MCF 10A (cell line): ENCODE results near the gene MYO9B. TPM values are rescaled to one million over a fixed set of nuclear protein-coding genes. Genes with fewer than 3 reads are reported as not detected.
A peak's percentile ranks its signal among the peaks of the same experiment; 100 is the strongest.

Source experiments
- BruUV-seq: library from RNA; stranded (reverse); fragments of 400-500 nt; replicated peaks from 2 replicates; lab custom pipeline; 2021; lab: Mats Ljungman, UMichigan
- CTCF ChIA-PET: fragments of 300-600 bp; sonication (Branson Sonifier 250); formaldehyde crosslinking; extraction: SDS; loops from one replicate; lab custom pipeline; 2021; ENCODE audit warnings: antibody characterized with exemption, inconsistent platforms; lab: Yijun Ruan, JAX
- POLR2A ChIA-PET: fragments of 300-600, 350-650 bp; sonication (Branson Sonifier 250); formaldehyde crosslinking; extraction: SDS; loops from one replicate; lab custom pipeline; 2020; ENCODE audit warnings: antibody characterized with exemption, inconsistent platforms; lab: Yijun Ruan, JAX
- DNase-seq: peaks from one replicate; pipeline ENCODE4 v3.0.0-alpha.2; 2018; ENCODE audit not compliant: unreplicated experiment
- H3K27ac Mint-ChIP-seq: one replicate; pipeline ENCODE4 v1.8.0; 2022; ENCODE audit warnings: mild to moderate bottlenecking, low read depth, mixed read lengths; ENCODE audit not compliant: unreplicated experiment
- H3K27me3 Mint-ChIP-seq: one replicate; pipeline ENCODE4 v1.8.0; 2022; ENCODE audit warnings: mixed read lengths; ENCODE audit not compliant: insufficient read depth, unreplicated experiment
- H3K36me3 Mint-ChIP-seq: one replicate; pipeline ENCODE4 v1.8.0; 2022; ENCODE audit warnings: mild to moderate bottlenecking, moderate library complexity, mixed read lengths; ENCODE audit not compliant: insufficient read depth, unreplicated experiment
- H3K4me1 Mint-ChIP-seq: one replicate; pipeline ENCODE4 v1.8.0; 2022; ENCODE audit warnings: mixed read lengths; ENCODE audit not compliant: insufficient read depth, unreplicated experiment
- H3K4me3 Mint-ChIP-seq: one replicate; pipeline ENCODE4 v1.8.0; 2022; ENCODE audit warnings: mild to moderate bottlenecking, moderate library complexity, mixed read lengths; ENCODE audit not compliant: unreplicated experiment
- H3K9me3 Mint-ChIP-seq: one replicate; pipeline ENCODE4 v1.8.0; 2022; ENCODE audit warnings: mixed read lengths; ENCODE audit not compliant: unreplicated experiment
- CTCF ChIP-seq: fragments of 200-600 bp; IDR thresholded peaks from one replicate; pipeline ENCODE4 v1.8.0; 2022; ENCODE audit warnings: antibody characterized with exemption, mild to moderate bottlenecking; ENCODE audit not compliant: unreplicated experiment
- intact Hi-C: fragments of 100-400 bp; cut with micrococcal nuclease; formaldehyde crosslinking; loops from 2 replicates; pipeline ENCODE4 v1.14.1; 2022
- total RNA-seq: library from RNA; stranded (reverse); gene quantifications from 2 replicates; pipeline ENCODE4 v1.2.3, GENCODE V29; 2022

MYO9B gene
- total RNA-seq, 1 experiment from 2014 or later = 43.5 TPM

DNA sequence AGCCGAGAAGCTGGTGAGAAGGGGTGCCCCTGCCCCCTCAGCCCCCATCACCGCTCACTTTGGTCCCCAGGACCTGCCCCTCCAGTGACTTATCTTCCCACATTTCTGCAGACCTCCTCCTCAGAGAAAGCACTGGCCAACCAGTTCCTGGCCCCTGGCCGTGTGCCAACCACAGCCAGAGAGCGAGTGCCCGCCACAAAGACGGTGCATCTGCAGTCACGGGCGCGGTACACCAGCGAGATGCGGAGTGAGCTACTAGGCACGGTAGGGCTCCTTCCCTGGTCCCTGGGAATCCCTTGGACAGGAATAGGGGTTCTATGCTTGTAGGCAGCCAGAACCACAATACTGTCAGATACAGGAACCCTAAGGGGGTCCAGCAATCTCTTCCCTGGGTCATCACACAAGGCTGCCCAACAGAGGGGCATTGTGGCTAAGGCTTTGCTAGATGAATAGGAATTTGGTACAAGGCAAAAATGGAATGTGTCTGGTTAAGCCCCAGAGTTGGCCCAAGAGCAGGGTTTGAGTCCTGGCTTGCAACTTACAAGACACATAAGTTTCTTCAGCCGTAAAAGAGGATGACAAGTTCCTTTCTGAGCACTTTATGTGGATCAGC, 140.6 kb downstream of the MYO9B start:
- POLR2A ChIA-PET = interaction anchor here (0.6 to 2.7 kb wide), 13 partner anchors 7 to 1173 kb away, joined by 3 to 36 read pairs (median 5); partner anchors contain the start of genes BABAM1, MRPL34, MYO9B and OCEL1
- no peak for DNase-seq
- BruUV-seq = TSS peak; percentile 63
- Mint-ChIP-seq H3K27me3 (no peaks in the 10 kb centered on the region), H3K4me1 (no peaks in the 10 kb centered on the region), H3K27ac (peak overlapping the region; percentile 98), H3K4me3 (peak overlapping the region; percentile 80), H3K36me3 (peaks cover 52% of the 10 kb centered on the region), H3K9me3 (no peaks in the 10 kb centered on the region)
- intact Hi-C loops = no loop called here
- no peak for TF ChIP-seq CTCF
- CTCF ChIA-PET = interaction anchor here (0.5 to 0.9 kb wide), 5 partner anchors 10 to 1106 kb away, joined by 3 to 4 read pairs (median 3); partner anchors contain the start of genes HAUS8 and MYO9B

GRCh38 chr19:17219286-17219685, 143.7 kb downstream of the MYO9B start:
- Mint-ChIP-seq H3K36me3 (peaks cover 39% of the 10 kb centered on the region), H3K27me3 (no peaks in the 10 kb centered on the region), H3K27ac (peak overlapping the region; percentile 12), H3K4me1 (no peaks in the 10 kb centered on the region), H3K9me3 (no peaks in the 10 kb centered on the region), H3K4me3 (no peak overlapping the region)
- no TSS peak for BruUV-seq
- POLR2A ChIA-PET = interaction anchor here (0.9 to 2.9 kb wide), 2 partner anchors 24 to 48 kb away, joined by 3 to 9 read pairs; partner anchors contain the start of gene BABAM1
- intact Hi-C loops = no loop called here
- CTCF ChIA-PET = no interaction called here
- no peak for TF ChIP-seq CTCF
- DNase-seq = no peak

DNA sequence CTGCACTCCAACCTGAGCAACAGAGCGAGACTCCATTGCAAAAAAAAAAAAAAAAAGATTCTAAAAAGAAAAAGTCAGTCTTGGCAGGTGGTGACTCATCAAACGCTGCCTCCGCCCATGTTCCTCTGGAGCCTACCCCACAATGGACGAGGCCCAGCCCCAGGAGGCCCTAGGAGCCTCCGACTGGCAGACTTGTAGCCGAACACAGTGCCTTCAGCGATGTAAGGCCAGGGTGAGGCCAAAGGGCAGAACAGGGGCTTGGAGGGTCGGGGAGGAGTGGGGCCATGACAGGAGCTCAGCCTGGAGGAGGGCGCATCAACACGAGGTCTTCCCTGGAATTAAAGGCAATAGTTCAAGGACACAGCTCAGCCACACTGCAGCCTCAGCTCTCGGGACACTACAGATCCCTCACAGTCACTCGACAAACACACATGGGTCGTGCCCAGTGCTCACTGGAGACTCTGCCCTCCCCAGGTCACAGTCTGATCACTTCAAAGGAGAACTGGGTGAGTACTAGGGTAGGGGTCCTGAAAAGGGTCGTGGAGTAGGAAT, 144.7 kb downstream of the MYO9B start:
- DNase-seq = peak; percentile 88
- intact Hi-C loops = loop anchor here (10.0 kb wide), 1 partner anchor 145 kb away; the partner anchor contains the start of genes HAUS8 and MYO9B
- H3K4me3 Mint-ChIP-seq = peak overlapping the region; percentile 12
- BruUV-seq = no TSS peak
- no peak for TF ChIP-seq CTCF
- H3K36me3 Mint-ChIP-seq = peaks cover 39% of the 10 kb centered on the region
- no peak overlapping the region for H3K27ac Mint-ChIP-seq
- H3K4me1 Mint-ChIP-seq = no peaks in the 10 kb centered on the region
- POLR2A ChIA-PET = interaction anchor here (0.6 to 2.9 kb wide), 6 partner anchors 10 to 87 kb away, joined by 3 to 9 read pairs (median 3); partner anchors contain the start of gene BABAM1
- H3K9me3 Mint-ChIP-seq = no peaks in the 10 kb centered on the region
- CTCF ChIA-PET = interaction anchor here (0.5 to 0.7 kb wide), 2 partner anchors 40 to 334 kb away, joined by 3 to 4 read pairs; no protein-coding TSS in a partner anchor
- H3K27me3 Mint-ChIP-seq = no peaks in the 10 kb centered on the region

DNA sequence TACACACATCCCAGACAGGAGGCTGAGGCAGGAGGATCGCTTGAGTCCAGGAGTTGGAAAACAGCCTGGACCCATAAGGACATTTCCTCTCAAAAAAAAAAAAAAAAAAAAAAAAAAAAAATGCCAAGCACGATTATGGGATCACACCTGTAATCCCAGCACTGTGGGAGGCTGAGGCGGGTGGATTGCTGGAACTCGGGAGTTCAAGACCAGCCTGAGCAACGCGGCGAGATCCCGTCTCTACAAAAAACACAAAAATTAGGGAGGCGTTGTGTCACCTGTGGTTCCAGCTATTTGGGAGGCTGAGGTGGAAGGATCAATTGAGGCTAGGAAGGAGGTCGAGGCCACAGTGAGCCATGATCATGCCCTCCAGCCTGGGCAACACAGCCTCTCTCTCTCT, 149.5 kb downstream of the MYO9B start:
- CTCF ChIA-PET = interaction anchor here (0.7 kb wide), 1 partner anchor 9 kb away, joined by 3 read pairs; no protein-coding TSS in a partner anchor
- peak overlapping the region; percentile 93 for H3K4me3 Mint-ChIP-seq
- intact Hi-C loops = loop anchor here (10.0 kb wide), 1 partner anchor 150 kb away; the partner anchor contains the start of genes HAUS8 and MYO9B
- no peaks in the 10 kb centered on the region for H3K27me3 Mint-ChIP-seq
- peaks cover 5% of the 10 kb centered on the region for H3K36me3 Mint-ChIP-seq
- no TSS peak for BruUV-seq
- DNase-seq = no peak
- no peak overlapping the region for H3K27ac Mint-ChIP-seq
- TF ChIP-seq CTCF = no peak
- H3K4me1 Mint-ChIP-seq = no peaks in the 10 kb centered on the region
- H3K9me3 Mint-ChIP-seq = no peaks in the 10 kb centered on the region
- POLR2A ChIA-PET = interaction anchor here (1.7 to 3.5 kb wide), 5 partner anchors 10 to 42 kb away, joined by 3 to 36 read pairs (median 34); partner anchors contain the start of genes BABAM1 and USE1
